Psoas muscle (tissue), 8 donors: Measurements from ENCODE around the gene EXTL2. TPM values are rescaled to one million over a fixed set of nuclear protein-coding genes. Genes with fewer than 3 reads are reported as not detected.
"Not testable (repeated sequence)": the region's sequence is repeated elsewhere in the genome, so short reads cannot be mapped to it uniquely, and the experiment has no call there.

Experiments
- ATAC-seq, 4 donors: fragments of 200-7000 bp; cut with Tn5 transposase; one replicate each; pipeline ENCODE4 v1.9.1; 2020; ENCODE audit warnings: moderate library complexity in 3 of 4, mild to moderate bottlenecking in 2 of 4
- DNase-seq, 2 donors: peaks; one replicate each; pipeline ENCODE4 v3.0.0-alpha.2; 2020
- H3K27ac ChIP-seq: fragments of 200-600 bp; one replicate; pipeline ENCODE4 v1.8.0; 2022
- H3K27me3 ChIP-seq, 3 donors: fragments of 200-600 bp in 1 of 3; one replicate each; pipeline versions ENCODE4 v1.6.1 to v1.8.0; 2013 to 2022; ENCODE audit warnings: low read length in 2 of 3, mild to moderate bottlenecking in 2 of 3, moderate library complexity in 1 of 3; ENCODE audit not compliant: insufficient read depth in 3 of 3
- H3K36me3 ChIP-seq, 2 donors: fragments of 200-600 bp in 1 of 2; one replicate each; pipeline versions ENCODE4 v1.6.1 to v1.8.0; 2013 to 2022; ENCODE audit warnings: low read depth in 1 of 2, mild to moderate bottlenecking in 1 of 2, moderate library complexity in 1 of 2; ENCODE audit not compliant: insufficient read depth in 1 of 2
- H3K4me1 ChIP-seq: fragments of 200-600 bp; one replicate; pipeline ENCODE4 v1.8.0; 2022
- H3K4me3 ChIP-seq: fragments of 200-600 bp; one replicate; pipeline ENCODE4 v1.8.0; 2022; ENCODE audit warnings: mild to moderate bottlenecking
- H3K9me3 ChIP-seq: fragments of 200-600 bp; one replicate; pipeline ENCODE4 v1.8.0; 2022
- WGBS, 3 donors: extraction: QIAGEN DNeasy Blood & Tissue Kit; methylation state at CpG; one replicate each; pipeline versions ENCODE4 v1.1.6 to v1.1.7; 2013; 5-methylcytosine and 5-hydroxymethylcytosine counted together
- intact Hi-C, 2 donors: fragments of 100-400 bp; cut with DNase I; formaldehyde crosslinking; loops; one replicate each; pipeline versions ENCODE4 v1.11.0 to v1.14.2; 2022
- polyA plus RNA-seq, 3 donors: library from polyadenylated mRNA; stranded (reverse); fragments of 200-250 nt; gene quantifications; one replicate each; pipeline ENCODE4 v1.2.3, GENCODE V29; 2013
- total RNA-seq, 4 donors: library from RNA; stranded (reverse); fragmentation: NEBNext Ultra II Directional in 2 of 4; extraction: Animal tissue kit (Norgen Biotek cat#: 25700) in 2 of 4; gene quantifications; one replicate each; pipeline versions ENCODE4 v1.2.1 to v1.2.4, GENCODE V29; 2021 to 2023
- TF ChIP-seq, protein P1 (sequence below): fragments of 200-600 bp; IDR thresholded peaks from one replicate; pipeline ENCODE4 v1.8.0; 2022; ENCODE audit warnings: antibody characterized with exemption
- donor health status: healthy with polysubstance abuse.
- donor health status: DM: no; HTN: no; CAD: no; lungs with moderate emphysema.
- donor health status: Bipolar disorder and iron deficiency.
- donor health status: healthy.
- donor health status: DM: yes; HTN: yes; CAD: no.
- donor health status: DM: no; HTN: no; CAD: no.
- donor health status: DM: no; HTN: no; CAD: no.
- donor health status: DM: yes; HTN: yes; CAD: no.

Gene EXTL2
- total and polyA plus RNA-seq, 7 donors: 3.3 to 14.7 (median 3.9) TPM

DNA sequence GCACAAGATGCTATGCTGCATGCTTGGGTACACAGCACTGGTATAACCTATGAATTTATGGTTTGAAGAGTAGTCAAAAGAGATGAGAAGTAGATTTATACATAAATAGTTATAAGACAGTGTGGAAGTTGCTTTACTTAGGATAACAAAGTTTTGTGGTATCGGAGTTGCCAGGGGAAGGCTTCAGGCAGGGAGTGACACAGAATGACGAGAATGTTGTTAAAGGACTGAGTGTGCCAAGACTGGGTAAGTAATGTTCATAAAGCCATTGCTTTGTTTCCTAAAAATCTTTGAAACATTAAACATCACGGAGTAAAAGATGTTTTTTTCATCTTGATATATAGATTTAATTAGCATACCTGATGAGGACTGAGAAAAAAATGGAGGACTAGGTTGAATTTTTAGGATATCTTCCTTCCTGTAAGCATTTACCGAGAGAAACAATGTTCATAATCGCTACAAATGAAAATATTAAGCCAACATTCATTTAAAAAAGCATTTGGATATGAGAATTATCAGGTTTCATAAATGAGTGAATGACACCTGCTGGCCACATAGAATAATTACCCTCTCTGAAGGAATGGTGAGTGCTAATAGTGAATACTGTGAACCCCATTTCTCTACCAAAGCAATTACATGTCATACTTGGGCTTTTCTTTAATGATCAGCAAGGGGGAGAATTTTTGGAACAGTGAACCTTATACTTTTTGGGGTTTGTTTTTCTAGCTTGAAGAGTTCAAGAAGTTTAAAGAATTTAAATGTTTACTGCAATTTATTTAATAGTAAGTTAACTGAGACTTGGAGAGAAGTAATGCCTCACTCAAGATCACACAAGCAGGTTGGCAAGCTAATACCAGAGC is 28.4 kb downstream of the EXTL2 start:
- no peaks in the 10 kb centered on the region for H3K4me1 ChIP-seq
- H3K9me3 ChIP-seq: no peaks in the 10 kb centered on the region
- ATAC-seq (peak in 1 of 4 donors; percentile 51), DNase-seq (no peak)
- H3K27me3 ChIP-seq: peaks cover 0 to 4% (median 0%) of the 10 kb centered on the region in 3 donors
- no peak overlapping the region for H3K27ac ChIP-seq
- intact Hi-C loops: loop anchor here (5.0 kb wide), 3 partner anchors 259 to 1054 kb away; no protein-coding TSS in a partner anchor
- no peak overlapping the region for H3K4me3 ChIP-seq
- H3K36me3 ChIP-seq: no peaks in the 10 kb centered on the region
- TF ChIP-seq, protein P1, sequence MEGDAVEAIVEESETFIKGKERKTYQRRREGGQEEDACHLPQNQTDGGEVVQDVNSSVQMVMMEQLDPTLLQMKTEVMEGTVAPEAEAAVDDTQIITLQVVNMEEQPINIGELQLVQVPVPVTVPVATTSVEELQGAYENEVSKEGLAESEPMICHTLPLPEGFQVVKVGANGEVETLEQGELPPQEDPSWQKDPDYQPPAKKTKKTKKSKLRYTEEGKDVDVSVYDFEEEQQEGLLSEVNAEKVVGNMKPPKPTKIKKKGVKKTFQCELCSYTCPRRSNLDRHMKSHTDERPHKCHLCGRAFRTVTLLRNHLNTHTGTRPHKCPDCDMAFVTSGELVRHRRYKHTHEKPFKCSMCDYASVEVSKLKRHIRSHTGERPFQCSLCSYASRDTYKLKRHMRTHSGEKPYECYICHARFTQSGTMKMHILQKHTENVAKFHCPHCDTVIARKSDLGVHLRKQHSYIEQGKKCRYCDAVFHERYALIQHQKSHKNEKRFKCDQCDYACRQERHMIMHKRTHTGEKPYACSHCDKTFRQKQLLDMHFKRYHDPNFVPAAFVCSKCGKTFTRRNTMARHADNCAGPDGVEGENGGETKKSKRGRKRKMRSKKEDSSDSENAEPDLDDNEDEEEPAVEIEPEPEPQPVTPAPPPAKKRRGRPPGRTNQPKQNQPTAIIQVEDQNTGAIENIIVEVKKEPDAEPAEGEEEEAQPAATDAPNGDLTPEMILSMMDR: peak; percentile 57
- WGBS, 3 donors: 30 to 43% (median 32%) methylated on average over 5 of the region's 5 CpGs

DNA sequence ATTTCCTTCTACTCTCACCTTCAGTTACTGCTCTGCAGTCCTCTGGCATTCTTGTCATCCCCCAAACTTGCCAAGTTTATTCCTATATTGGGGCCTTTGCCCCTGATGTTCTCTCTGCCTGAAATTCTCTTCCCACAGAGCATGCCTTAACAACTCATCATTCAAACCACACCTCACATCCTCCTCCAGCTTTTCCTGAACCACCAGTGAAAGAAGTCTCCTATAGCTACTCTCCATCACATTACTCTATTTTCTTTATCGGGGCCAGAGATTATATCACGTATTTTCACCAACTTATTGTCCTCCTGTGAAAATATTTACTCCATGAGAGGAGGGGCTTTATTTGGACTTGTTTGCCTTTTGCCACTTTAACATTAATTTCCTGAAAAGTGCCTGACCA is 32.1 kb downstream of the EXTL2 start:
- intact Hi-C loops: no loop called here
- Histone ChIP-seq H3K4me3 (no peak overlapping the region), H3K36me3 (no peaks in the 10 kb centered on the region), H3K27ac (no peak overlapping the region), H3K27me3 (peaks cover 0 to 4% (median 0%) of the 10 kb centered on the region in 3 donors), H3K4me1 (no peaks in the 10 kb centered on the region), H3K9me3 (no peaks in the 10 kb centered on the region)
- WGBS, 3 donors: 80 to 88% (median 83%) methylated on average over 2 of the region's 2 CpGs
- TF ChIP-seq, protein P1: no peak
- ATAC-seq: no peak
- DNase-seq: no peak

DNA sequence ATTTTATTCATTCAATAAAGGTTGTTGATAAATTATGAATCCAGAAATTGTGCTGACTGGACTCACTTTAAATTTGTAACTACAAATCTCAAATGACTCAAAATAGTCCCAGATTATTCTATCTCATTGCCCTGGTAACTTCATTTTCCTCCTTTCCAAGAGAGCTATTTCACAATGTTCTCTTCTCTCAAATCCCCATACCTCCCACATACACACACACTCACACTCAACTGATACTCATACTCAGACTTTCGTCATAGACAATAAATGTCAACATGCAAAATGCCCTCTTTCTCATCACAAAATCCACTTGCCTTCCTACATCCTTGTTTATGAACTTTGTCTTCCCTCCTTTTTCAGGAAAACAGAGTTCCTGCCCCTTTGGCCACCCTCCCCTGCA is 33.3 kb downstream of the EXTL2 start:
- TF ChIP-seq, protein P1: no peak
- WGBS, 3 donors: 81 to 94% (median 87%) methylated on average over 1 of the region's 1 CpG
- intact Hi-C loops: no loop called here

DNA sequence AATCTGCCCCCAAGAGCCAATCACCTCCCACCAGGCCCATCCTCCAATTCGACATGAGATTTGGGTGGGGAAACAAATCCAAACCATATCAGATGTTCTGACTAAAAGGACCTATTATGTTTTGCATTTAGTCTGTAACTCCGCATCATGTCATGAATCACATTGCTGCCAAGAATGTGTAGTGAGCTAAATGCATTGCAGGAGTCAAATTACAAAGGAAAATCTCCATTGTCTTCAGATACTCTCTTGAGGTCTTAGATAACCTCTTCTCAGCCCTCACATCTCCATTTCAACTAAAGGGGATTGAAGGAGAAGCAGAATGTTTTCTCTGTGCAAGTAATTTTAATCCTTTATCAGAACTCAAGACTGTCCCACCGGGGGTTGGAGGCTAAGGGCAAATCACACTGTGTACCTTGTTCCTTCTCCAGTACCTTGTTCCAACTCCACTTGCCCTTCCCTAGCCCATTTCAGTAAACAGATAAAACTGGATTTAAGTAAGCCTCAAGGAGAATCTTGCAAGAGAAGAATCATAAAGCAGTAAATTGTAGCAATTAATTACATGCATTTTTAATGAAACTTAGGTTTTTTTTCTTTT is 34.1 kb downstream of the EXTL2 start:
- no peaks in the 10 kb centered on the region for H3K4me1 ChIP-seq
- ATAC-seq (no peak), DNase-seq (no peak)
- TF ChIP-seq, protein P1: no peak
- peaks cover 0 to 4% (median 0%) of the 10 kb centered on the region in 3 donors for H3K27me3 ChIP-seq
- no peaks in the 10 kb centered on the region for H3K9me3 ChIP-seq
- no peak overlapping the region for H3K4me3 ChIP-seq
- no peak overlapping the region for H3K27ac ChIP-seq
- intact Hi-C loops: no loop called here
- no peaks in the 10 kb centered on the region for H3K36me3 ChIP-seq
- 31 to 46% (median 32%) methylated on average over 3 of the region's 3 CpGs for WGBS, 3 donors

More for the DNA sequence above, 33.3 kb downstream of the EXTL2 start:
- Histone ChIP-seq H3K27ac (no peak overlapping the region), H3K9me3 (no peaks in the 10 kb centered on the region), H3K4me1 (no peaks in the 10 kb centered on the region), H3K27me3 (peaks cover 0 to 4% (median 0%) of the 10 kb centered on the region in 3 donors), H3K36me3 (no peaks in the 10 kb centered on the region), H3K4me3 (no peak overlapping the region)
- DNase-seq (no peak), ATAC-seq (no peak)

DNA sequence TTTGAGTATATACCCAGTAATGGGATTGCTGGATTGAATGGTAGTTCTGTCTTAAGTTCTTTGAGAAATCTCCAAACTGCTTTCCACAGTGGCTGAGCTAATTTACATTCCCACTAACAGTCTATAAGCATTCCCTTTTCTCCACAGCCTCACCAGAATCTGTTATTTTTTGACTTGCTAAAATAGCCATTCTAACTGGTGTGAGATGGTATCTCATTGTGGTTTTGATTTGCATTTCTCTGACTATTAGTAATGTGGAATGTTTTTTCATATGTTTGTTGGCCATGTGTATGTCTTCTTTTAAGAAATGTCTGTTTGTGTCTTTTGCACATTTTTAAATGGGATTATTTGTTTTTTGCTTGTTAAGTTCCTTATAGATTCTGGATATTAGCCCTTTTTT is 39.5 kb downstream of the EXTL2 start:
- H3K27ac ChIP-seq, intact Hi-C loops, H3K9me3 ChIP-seq, H3K27me3 ChIP-seq, ATAC-seq, H3K4me3 ChIP-seq, H3K36me3 ChIP-seq, H3K4me1 ChIP-seq, DNase-seq: not testable (repeated sequence)
